HAP-1 (cell line): ENCODE data around the gene PCDH9.

Source experiments
- DNase-seq, 2 experiments: peaks; one replicate each; pipeline ENCODE4 v3.0.0-alpha.2; 2016 to 2020; ENCODE audit warnings: low spot score in 2 of 2
- H3K27me3 ChIP-seq: fragments of 250-450 bp; sonication (Bioruptor Pico); 2 replicates; pipeline ENCODE4 v1.5.1; 2020; ENCODE audit warnings: low read depth, mild to moderate bottlenecking, moderate library complexity
- H3K36me3 ChIP-seq: fragments of 250-450 bp; sonication (Bioruptor Pico); replicated peaks from 2 replicates; pipeline ENCODE4 v1.5.1; 2020; ENCODE audit warnings: mild to moderate bottlenecking
- H3K4me1 ChIP-seq: fragments of 250-450 bp; sonication (Bioruptor Pico); 2 replicates; pipeline ENCODE4 v1.5.1; 2020; ENCODE audit warnings: mild to moderate bottlenecking
- H3K4me3 ChIP-seq: fragments of 250-450 bp; sonication (Bioruptor Pico); 2 replicates; pipeline ENCODE4 v1.5.1; 2020; ENCODE audit warnings: mild to moderate bottlenecking, moderate library complexity
- H3K9me3 ChIP-seq: fragments of 250-450 bp; sonication (Bioruptor Pico); 2 replicates; pipeline ENCODE4 v1.5.1; 2020; ENCODE audit warnings: mild to moderate bottlenecking, moderate library complexity
- in situ Hi-C: fragments of 300-500 bp; cut with MboI; formaldehyde crosslinking; loops from 3 replicates; pipeline ENCODE4 v1.14.3; 2020; ENCODE audit warnings: low sequenced_read_pairs, inconsistent platforms, mixed read lengths

PCDH9 gene

DNA sequence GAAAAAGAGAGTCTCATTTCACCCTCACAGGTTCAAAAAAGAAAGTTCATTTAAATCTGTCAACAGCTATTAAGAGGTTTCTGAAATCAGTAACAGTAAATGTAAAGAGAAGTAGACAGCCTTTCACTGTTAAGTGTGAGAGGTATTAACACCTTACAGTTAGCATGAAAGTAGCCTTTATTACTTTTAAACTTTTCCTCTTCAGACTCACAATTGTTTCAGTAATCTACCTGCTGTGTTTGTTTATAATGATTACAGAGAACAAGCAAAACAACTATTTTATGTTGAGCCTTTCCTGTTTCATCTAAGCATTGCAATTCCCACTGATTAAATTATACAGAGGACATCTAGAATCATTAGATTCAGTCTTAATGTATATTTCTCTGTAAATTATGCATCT is 159.8 kb downstream of the PCDH9 start:
- in situ Hi-C loops, result no loop called here
- no peak overlapping the region for H3K4me3 ChIP-seq
- H3K4me1 ChIP-seq, result no peaks in the 10 kb centered on the region; the same call in none of the 2 replicates
- no peak for DNase-seq
- no peaks in the 10 kb centered on the region for H3K36me3 ChIP-seq
- no peaks in the 10 kb centered on the region for H3K9me3 ChIP-seq
- H3K27me3 ChIP-seq, result no peaks in the 10 kb centered on the region

DNA sequence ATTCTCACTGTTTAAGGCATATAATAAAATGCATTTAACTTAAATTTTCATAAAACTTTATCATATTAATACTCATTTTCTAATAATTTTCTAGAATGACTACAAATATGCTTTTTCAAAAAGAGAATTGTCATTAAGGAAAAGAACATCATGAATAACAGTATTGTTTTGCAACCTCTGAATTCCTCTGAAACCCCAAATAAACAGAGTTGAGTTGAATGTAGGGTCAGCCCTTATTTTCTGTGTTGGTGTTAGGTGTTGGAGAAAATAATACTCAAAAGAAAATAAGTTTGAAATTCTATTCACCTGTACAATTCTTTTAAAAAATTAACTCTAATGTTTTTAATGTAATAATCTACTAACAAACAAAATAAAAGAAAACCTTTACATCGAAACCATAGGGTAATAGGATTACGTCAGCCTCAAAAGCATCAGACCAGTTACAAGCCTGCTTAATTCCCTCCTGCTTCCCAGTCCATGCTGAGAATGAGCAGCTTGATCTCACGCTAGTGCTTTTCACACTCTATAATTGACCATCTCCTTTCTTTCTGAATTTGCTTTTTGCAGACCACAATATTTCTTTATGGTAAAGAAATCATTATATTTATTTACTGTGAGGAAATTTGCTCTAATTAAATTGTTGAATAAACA is 160.9 kb downstream of the PCDH9 start:
- in situ Hi-C loops, result no loop called here
- H3K9me3 ChIP-seq, result no peaks in the 10 kb centered on the region
- H3K4me1 ChIP-seq, result no peaks in the 10 kb centered on the region; the same call in none of the 2 replicates
- peak in 1 of 2 experiments; percentile 10 for DNase-seq
- H3K4me3 ChIP-seq, result no peak overlapping the region
- no peaks in the 10 kb centered on the region for H3K36me3 ChIP-seq
- H3K27me3 ChIP-seq, result no peaks in the 10 kb centered on the region

DNA sequence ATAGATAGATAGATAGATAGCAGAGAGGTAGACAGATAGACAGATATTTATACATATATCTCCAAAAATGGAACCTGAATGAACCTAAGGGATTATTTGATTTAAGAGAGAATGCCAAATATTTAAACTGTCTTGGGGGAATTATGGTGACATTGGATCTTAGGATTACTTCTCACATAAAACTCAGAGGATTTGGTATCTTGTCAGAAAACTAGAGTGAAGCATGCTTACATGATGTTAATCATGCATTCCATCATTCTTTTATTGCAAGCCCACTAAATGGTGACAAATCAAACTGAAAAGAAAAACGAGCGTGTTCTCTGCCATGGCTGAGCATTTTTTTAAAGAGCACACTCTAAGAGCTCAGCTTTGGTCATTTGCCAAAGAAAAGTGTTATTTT is 165.2 kb downstream of the PCDH9 start:
- Histone ChIP-seq H3K36me3 (no peaks in the 10 kb centered on the region), H3K4me3 (no peak overlapping the region), H3K4me1 (no peaks in the 10 kb centered on the region), H3K27me3 (no peaks in the 10 kb centered on the region), H3K9me3 (no peaks in the 10 kb centered on the region)
- in situ Hi-C loops, result no loop called here
- DNase-seq, result no peak

DNA sequence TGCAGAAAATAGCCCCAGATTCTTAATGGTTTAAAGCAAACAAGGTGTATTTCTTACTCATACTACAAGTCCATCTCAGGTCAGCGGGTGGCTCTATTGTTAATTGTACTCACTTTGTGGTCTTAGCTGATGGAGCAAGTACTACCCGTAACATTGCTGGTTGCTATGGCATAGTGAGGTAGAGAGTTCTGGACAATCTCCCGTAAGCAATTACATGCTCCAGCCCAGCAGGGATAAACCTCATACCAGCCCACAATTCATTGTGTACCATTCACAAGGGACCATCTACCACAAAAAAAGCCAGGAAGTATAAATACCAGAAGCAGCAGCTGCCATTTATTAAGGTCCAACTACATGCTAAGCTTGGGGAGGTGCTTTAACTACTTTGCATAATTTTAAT is 167.1 kb downstream of the PCDH9 start:
- no peaks in the 10 kb centered on the region for H3K36me3 ChIP-seq
- DNase-seq, result no peak
- H3K27me3 ChIP-seq, result no peaks in the 10 kb centered on the region
- H3K4me3 ChIP-seq, result no peak overlapping the region
- in situ Hi-C loops, result no loop called here
- H3K4me1 ChIP-seq, result no peaks in the 10 kb centered on the region
- no peaks in the 10 kb centered on the region for H3K9me3 ChIP-seq

DNA sequence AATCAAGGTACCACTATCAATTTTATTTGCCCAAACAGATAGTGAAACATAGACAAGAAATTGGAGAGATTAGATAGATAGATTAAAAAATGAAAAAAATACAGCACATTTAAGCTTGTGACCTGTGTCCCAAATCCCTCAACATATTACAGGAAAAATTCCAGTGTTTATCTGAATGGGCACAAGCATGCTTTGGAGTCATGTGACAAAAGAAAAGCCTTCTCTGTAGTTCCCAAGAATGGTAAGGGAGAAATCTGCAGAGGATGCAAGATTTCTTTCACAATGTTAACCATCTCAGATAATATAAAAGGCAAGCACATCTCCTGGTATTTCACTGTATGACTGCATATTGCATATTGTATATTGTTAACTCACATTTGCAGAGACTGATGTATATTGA is 168.0 kb downstream of the PCDH9 start:
- no peaks in the 10 kb centered on the region for H3K27me3 ChIP-seq
- H3K4me1 ChIP-seq, result no peaks in the 10 kb centered on the region
- no peak for DNase-seq
- no peak overlapping the region for H3K4me3 ChIP-seq
- no peaks in the 10 kb centered on the region for H3K9me3 ChIP-seq
- in situ Hi-C loops, result no loop called here
- H3K36me3 ChIP-seq, result no peaks in the 10 kb centered on the region

DNA sequence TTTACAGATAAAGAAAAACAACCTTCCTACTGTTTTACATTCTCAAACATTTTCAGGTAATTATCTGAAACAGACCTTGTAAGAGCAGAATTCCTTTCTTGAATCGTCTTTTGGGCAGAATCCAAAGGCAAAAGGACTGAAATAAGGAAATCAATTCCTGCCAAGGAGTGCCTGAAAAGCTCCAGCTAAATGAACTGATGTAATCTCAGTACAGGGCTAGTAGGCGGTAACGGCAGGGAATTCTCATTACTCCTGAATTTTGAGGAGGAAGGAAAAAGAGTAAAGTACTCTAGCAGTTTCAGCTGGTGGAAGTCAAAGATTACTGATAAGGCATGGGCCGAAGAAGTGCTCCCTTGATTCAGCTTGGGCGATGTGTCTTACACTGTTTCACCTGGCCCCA is 168.4 kb downstream of the PCDH9 start:
- in situ Hi-C loops, result no loop called here
- no peak for DNase-seq
- no peaks in the 10 kb centered on the region for H3K4me1 ChIP-seq
- H3K9me3 ChIP-seq, result no peaks in the 10 kb centered on the region
- no peak overlapping the region for H3K4me3 ChIP-seq
- no peaks in the 10 kb centered on the region for H3K36me3 ChIP-seq
- no peaks in the 10 kb centered on the region for H3K27me3 ChIP-seq

DNA sequence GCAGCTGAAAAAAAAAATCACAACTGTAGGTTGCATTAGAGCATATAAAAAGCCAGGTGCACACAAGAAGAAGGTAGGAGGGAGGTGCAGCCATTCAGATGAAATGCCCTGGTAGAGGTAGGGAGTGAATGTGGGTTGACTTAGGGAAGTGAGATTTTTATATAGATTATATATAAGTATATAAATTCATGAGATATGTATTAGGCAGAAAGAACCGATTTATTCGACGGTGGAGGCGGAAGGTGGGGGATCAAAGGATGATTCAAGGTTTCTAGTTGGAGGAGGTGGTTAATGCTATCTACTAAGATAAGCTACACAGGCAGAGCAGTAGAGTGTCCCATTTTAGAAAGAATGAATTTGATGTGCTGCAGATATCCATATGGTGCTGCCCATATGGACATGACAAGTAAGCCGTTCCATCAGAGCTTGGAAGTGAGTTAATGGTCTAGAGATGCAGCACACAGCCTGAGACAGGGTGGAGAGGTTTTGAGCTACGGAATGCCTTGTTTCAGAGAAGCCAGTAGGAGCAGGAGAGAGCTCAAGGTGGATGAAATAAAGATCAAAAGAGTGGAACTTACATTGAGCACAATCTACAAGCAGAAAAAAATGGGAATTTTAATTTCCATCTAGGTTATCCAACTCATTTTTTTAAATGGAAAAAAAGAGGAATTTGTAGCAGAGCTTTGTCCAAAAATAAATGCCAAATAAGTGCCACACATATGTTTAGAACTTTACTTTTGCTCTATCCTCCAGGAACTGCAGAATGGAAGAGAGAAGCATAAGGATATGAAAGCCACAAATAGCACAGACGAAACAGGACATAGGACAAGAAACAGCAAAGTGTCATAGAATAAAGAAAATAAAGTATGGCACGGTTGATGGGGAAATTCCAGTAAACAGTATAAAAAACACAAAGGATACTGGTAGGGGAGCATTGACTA is 177.3 kb downstream of the PCDH9 start:
- H3K36me3 ChIP-seq, result no peaks in the 10 kb centered on the region
- no peak overlapping the region for H3K4me3 ChIP-seq
- no peaks in the 10 kb centered on the region for H3K4me1 ChIP-seq
- in situ Hi-C loops, result no loop called here
- H3K9me3 ChIP-seq, result no peaks in the 10 kb centered on the region
- H3K27me3 ChIP-seq, result no peaks in the 10 kb centered on the region
- DNase-seq, result no peak

DNA sequence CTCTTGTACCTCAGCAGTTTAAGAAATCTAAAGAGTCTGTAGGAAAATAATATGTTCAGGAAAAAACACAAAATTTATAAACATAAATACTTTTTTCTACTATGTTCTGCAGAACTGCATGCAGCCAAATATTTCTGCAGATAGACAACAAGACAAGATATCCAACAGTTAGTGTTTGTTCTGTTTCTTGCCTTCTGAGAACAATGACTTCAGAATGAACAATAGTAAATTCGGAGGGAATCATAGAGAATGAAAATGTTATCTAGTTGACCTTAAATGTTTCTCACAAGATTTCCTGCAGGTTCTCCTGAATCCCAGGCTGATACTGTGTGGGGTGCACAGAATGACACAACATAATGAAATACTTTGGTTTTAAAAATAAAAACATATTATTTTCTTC is 180.4 kb downstream of the PCDH9 start:
- Histone ChIP-seq H3K27me3 (no peaks in the 10 kb centered on the region), H3K4me1 (no peaks in the 10 kb centered on the region), H3K36me3 (no peaks in the 10 kb centered on the region), H3K4me3 (no peak overlapping the region), H3K9me3 (no peaks in the 10 kb centered on the region)
- no peak for DNase-seq
- in situ Hi-C loops, result no loop called here

DNA sequence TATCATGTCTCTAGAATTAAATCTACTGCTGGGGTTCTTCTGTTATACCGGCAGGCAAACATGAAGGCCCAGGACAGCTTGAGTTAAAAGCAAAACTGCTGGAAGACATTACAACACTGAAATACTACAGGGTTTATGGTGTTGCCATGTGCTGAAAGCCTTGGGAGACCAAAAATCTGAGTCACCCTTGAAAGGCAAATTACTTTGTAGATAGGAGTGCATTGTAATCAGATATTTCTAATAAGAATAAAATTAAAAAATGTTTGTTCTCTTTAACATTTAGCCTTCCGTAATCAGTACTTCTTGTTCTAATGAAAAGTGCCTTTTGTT is 181.3 kb downstream of the PCDH9 start:
- DNase-seq, result no peak
- no peaks in the 10 kb centered on the region for H3K27me3 ChIP-seq
- no peak overlapping the region for H3K4me3 ChIP-seq
- peaks cover under 1% of the 10 kb centered on the region for H3K4me1 ChIP-seq
- in situ Hi-C loops, result no loop called here
- no peaks in the 10 kb centered on the region for H3K9me3 ChIP-seq
- no peaks in the 10 kb centered on the region for H3K36me3 ChIP-seq

DNA sequence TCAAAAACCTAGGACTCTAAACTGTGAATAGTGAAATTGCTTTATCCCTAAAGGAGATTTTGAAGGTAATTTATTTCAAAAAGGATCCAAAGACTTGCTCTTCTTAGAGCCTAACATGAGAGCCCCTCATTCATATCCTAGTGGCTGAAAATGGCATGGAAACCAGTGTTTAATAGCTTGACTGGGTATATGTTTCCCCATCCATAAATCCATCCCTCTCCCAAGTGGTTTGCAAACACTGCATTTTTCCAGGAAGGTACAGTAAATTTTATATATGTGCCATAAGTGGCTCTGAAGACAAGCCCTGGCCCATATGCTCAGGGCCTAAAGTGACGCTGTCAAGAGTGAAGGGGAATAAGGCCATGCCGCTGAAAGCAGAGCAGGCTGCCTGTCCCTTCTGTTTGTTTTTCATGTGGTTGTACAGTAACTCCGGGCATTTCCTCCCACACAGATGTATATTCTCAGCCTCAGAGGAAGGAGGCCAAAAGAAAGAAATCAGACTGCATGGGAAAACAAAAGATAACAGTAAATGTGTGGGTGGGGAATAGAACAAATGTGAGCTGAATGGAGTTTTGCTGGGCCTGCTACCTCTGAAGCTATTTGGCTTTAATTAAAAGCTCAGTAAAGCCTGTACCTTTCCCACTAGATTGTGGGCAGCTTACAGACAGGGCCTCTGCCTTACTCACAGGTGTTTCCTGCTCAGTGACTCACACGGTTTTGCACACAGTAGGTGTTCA is 181.9 kb downstream of the PCDH9 start:
- Histone ChIP-seq H3K4me1 (peaks cover 3% of the 10 kb centered on the region), H3K27me3 (no peaks in the 10 kb centered on the region), H3K36me3 (no peaks in the 10 kb centered on the region), H3K4me3 (no peak overlapping the region), H3K9me3 (no peaks in the 10 kb centered on the region)
- DNase-seq, result peak in 1 of 2 experiments; percentile 15
- in situ Hi-C loops, result no loop called here

DNA sequence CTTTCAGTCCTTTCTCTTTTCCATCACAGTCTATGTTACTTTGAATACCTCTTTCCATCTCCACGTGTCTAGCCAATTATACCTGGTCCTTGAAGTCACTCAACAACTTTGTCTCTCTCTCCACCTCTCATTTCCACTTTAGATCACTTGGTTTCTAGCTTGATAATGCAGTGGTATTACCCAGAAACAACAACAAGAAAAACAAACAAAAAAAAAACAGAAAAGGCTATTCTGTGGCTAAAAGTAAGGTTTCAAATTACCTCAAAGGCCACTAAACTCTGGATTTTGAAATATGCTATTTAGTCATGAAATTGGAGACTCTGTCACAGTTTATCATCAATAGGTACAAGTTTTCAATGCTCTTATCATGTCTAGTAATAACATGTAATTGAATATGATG is 184.8 kb downstream of the PCDH9 start:
- Histone ChIP-seq H3K36me3 (no peaks in the 10 kb centered on the region), H3K4me3 (no peak overlapping the region), H3K9me3 (no peaks in the 10 kb centered on the region), H3K4me1 (peaks cover 3% of the 10 kb centered on the region), H3K27me3 (no peaks in the 10 kb centered on the region)
- in situ Hi-C loops, result no loop called here
- DNase-seq, result no peak

DNA sequence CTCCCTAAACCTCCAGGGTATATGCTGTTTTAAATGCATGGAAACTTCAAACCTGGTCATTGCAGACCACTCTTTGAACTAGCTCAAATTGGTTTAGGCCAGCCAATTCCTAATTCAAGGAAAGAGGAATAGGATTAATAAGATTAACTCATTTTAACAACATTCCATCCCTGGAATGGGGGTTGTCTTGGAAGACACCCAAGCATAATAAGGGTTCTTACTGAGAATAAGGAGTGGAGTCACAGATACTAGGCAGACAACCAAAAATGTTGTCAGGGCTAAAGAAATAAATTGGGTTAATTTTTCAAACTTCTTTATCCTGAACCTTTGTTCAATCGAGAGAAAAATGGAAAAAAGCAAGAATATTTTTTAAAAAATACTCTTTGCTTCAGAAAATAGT is 186.2 kb downstream of the PCDH9 start:
- DNase-seq, result peak in 1 of 2 experiments; percentile 15
- in situ Hi-C loops, result no loop called here
- H3K36me3 ChIP-seq, result no peaks in the 10 kb centered on the region

DNA sequence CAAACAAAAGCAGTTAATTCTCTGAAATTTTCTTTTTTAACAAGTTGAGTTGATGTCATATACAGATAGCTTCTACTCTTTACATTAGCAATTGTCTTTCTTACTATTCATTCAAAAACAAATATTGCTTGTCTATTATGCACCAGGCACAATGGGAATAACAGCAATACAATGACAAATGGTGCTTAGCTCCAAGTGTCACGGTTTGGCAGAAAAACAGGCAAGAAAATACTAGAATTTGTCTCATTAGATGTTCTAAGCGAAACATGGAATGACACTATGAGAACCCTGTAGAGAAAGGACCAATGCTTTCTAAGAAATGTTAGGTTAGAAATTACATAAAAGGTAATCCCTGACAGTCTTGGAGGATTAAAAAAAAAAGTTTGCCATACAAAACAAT is 187.6 kb downstream of the PCDH9 start:
- Histone ChIP-seq H3K4me1 (peaks cover 4% of the 10 kb centered on the region), H3K9me3 (no peaks in the 10 kb centered on the region), H3K4me3 (no peak overlapping the region), H3K27me3 (no peaks in the 10 kb centered on the region), H3K36me3 (no peaks in the 10 kb centered on the region)
- DNase-seq, result no peak
- in situ Hi-C loops, result no loop called here

More for the DNA sequence above, 186.2 kb downstream of the PCDH9 start:
- no peaks in the 10 kb centered on the region for H3K9me3 ChIP-seq
- no peak overlapping the region for H3K4me3 ChIP-seq
- peaks cover 3% of the 10 kb centered on the region for H3K4me1 ChIP-seq
- no peaks in the 10 kb centered on the region for H3K27me3 ChIP-seq
